Activated CD4-positive, alpha-beta T cell treated with anti-CD3 and anti-CD28 coated beads for 48 hours (primary cell): ENCODE results near the gene HGFAC.

Experiments
- DNase-seq: peaks from one replicate; pipeline ENCODE4 v3.0.0-alpha.2; 2020

HGFAC gene

GRCh38 chr4:3492741-3493719 is 51.3 kb downstream of the HGFAC start:
- DNase-seq, result no peak

GRCh38 chr4:3493720-3494461 is 52.1 kb downstream of the HGFAC start:
- DNase-seq, result no peak

DNA sequence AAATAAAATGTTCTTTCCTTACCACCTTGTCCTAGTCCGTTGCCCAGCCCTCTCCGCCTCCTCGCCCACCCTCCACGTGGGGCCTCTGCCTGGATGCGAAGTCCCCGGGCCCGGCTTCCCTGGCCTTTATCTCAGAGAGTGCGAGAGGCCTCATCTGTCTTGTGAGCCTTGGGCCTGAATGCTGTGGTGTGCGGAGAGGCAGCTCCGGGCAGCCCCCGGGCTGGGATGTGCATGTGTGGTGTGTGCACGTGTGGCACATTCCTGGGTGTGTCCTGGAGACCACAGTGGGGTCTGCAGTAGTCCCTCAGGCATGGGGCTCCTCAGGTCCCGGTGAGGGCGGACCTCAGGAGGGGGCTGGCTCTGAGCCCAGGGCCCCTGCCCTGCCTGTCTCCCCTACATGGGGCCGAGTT is 52.7 kb downstream of the HGFAC start:
- no peak for DNase-seq

- DNase-seq, result no peak
Observed at GRCh38 chr4:3495204-3495975, 53.6 kb downstream of the HGFAC start.

DNA sequence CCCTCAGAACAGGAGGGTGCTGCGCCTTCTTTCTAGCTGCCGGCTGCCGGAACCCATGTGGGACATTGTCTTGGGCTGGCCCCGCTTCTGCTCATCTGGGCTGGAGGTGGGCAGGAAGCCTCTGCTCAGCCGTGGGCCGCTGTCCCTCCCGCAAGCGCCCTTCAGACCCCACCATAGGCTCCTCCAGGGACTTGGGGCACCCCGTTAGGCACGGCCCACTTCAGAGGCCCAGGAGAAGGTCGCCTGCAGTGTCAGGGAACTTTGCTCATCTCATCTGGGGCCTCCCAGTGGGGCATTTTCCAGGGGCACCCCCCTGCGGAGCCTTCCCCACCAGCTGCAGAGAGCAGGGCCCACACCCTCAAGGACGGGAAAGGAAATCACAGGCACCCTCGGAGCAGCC is 54.3 kb downstream of the HGFAC start:
- no peak for DNase-seq

DNA sequence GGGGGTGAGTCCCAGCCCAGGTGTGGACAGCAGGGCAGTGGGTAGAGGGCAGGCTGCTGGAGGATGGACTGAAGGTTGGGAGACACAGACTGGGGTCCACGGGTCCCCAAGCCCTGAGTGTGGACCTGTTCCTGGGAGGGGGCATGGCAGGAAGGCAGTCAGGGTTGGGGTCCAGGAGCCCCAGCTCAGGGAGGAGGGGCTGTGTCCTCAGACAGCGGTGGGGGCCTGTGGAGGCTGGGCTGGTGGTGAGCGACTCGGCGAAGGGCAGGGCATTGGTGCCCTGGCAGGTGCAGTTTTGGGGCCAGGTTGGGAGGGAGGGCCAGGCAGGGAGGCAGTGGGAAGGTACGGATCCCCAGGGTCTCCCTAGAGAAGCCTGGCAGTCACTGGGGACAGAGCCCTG is 55.3 kb downstream of the HGFAC start:
- DNase-seq, result no peak

- no peak for DNase-seq
Observed at GRCh38 chr4:3497523-3498389, 56.0 kb downstream of the HGFAC start.

DNA sequence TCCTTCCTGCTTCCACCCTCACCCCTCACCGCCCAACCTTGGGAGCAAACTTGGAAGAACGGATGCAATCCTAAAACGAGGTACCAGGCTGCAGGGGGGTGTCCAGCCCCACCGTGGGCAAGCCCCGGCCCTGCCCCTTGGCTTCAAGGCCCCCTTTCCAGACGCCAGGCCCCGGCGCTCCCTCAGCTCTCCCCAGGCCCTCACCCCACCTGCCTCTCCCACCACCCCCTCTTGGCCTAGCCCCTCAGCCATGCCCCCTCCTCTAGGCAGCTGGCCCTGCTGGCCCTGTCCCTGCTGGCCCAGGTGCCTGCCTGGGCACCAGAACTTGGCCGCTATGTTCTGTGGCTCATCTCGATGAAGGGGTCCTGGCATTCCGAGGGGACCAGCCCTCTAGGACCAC is 56.6 kb downstream of the HGFAC start:
- DNase-seq, result no peak
